Central memory CD4-positive, alpha-beta T cell (primary cell): ENCODE measurements around the gene SLC6A12.

ENCODE experiments used
- DNase-seq: peaks from one replicate; pipeline ENCODE4 v3.0.0; 2022

The SLC6A12 gene

DNA sequence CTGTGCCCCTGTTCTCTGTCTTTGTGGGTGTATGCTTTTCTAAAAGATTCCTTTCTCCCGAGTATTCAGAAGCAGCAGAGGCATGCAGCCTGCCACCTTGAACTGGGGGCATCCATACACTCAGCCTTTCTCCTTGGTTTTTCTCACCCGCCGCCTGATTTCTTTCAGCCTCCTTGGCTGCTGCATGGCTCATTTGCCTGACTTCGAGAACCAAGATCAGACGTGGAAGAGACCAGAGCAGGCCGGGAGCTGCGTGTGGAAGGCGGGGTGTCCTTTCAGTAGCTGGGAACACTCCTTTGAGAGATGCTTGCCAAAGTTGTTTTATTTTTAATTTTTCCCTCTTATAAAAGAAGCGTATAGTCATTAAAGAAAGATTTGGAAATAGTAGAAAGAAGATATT lies 53.1 kb downstream of the SLC6A12 start:
- DNase-seq = no peak

DNA sequence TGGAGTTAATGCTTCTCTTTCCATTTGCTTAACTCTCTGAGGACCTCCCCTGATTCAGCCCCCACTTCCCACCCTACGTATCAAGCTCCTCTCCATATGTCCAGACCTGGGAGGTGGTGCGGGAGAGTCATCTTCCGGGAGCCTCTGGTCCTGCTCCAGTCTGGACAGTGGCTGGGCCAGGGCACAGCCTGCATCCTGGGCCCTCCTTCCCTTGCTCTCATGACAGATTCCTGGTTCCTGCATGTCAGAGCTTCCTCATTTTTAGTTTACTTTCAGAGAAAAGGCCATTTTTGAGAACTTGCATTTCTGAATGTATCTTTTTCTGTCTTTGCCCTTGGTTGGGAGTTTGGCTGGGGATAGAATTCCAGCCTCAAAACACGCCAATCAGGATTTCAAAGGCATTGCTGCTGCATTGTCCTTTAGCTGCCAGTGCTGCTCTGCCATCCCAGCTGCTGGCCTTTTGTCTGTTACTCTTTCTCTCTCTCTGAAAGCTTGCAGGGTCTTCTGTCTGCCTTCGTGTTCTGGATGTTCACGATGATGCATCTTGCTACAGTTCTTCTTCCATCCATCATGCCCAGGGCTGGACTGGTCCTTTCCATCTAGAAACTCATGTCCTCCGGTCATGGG lies 54.7 kb downstream of the SLC6A12 start:
- no peak for DNase-seq

DNA sequence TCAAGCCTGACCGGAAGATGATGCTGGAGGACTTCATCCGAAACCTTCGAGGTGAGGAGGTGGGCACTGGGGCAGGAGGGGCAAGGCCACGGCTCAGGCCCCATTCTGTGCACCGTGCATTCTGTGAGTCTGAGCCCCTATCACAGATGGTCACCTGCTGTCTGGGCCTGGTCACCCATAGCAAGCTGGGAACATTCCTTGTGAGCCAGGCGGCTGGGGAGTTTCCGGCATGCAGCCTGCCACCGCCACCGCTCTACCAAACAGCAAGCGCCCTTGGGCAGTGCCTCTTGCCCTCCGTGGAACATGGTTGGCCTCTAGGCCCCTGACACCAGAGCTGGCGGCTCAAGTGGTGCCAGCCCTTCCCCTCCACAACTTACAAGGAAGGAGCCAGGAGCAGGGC lies 56.3 kb downstream of the SLC6A12 start:
- no peak for DNase-seq

DNA sequence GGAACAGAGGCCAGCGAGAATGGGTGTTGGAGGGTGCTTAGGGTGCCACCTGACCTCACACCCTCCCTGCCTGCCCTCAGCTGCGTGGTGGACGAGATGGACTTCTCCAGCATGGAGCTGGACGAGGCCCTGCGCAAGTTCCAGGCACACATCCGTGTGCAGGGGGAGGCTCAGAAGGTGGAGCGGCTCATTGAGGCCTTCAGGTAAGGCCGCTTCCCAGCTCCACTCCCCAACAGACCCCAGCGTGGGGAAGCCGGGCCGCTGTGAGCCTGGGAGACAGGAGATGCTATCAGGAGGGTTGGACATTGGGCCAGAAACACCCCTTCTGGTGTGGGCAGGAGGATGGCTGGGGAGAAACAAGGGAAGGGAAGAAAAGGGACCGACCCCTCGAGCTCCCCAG lies 57.0 kb downstream of the SLC6A12 start:
- no peak for DNase-seq

DNA sequence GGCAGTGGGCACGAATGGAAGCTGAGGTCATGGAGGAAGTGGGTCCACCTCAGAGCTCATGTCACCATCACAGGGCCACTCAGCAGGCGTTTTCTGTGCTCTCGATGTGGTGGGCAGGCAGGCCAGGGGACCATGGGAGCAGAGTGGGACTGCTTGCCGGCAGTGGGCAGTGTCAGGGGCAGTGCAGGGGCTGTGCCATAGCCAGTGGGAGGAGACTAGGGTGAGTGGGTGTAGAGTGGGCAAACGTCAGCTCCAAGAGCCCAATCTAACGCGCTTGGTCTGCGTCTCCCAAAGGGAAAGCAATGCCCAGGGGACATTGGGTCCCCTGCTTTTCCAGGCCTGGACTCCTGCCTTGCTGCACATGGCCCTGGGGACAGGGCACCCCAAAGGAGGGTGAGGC lies 58.3 kb downstream of the SLC6A12 start:
- DNase-seq = no peak

DNA sequence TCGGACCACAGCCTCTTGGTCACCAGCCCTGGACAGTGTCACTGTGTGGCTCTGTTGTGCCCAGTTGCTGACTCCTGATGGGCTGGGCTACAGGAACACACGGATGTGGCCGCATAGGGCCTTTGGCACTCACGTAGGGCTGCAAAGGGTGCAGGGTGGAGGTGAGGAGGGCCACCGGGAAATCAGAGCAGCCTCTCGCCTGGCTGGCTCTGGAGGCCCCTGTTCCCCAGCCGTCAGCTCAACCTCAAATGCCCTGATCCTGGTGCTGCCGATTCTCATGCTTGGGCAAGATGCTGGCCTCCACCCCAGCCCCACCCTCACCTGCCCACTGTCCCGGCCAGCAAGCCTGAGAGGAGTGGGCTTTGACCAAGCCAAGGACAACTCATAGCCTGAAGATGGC lies 59.0 kb downstream of the SLC6A12 start:
- no peak for DNase-seq

DNA sequence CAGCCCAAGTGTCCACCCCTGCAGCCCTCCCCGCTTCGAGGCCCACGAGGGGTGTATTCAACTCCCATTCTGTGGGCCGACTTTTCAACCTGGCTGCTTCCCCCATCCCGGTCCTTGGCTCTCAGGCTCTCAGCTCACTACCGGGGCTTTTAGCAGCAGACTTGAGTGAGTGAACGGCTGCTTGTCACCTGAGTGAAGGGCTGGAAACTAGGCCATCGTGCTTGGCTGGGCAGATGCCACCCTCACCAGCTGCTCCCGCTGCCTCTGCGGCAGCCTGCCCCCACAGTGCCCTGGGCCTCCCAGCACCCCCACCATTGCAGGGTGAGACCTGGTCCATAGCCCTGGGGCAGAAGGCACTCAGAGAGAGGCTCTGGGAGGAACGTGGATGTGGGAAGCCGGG lies 59.9 kb downstream of the SLC6A12 start:
- no peak for DNase-seq

DNA sequence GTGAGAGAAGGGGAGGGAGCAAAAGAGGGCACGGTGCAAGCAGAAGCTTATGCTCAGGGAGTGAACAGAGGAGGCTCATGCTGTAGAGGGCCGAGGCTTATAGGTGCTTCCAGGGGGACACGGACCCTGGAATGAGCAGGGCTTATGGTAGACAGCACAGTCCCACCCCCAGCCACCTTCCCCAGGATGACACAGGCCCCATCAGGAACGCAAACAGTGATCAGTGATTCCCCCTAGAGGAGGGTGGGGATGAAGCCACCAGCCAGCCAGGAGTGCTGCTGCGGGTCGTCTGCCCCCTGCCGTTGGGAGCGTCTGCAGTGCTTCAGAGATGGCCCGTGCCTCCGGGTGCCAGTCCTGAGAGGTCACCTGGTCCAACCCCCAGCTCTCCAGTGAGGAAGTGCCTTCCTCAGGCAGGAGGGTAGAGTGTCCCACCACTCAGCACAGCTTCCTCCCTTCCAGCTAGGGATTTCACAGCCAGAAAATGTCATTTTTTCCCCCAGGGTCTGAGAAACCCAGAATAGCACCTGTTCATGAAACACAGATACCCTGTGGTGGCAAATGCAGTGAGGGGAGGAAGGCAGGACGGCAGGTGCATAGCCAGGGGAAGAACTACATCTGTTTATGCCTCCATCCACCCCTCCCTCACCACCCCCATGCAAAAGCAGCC lies 60.7 kb downstream of the SLC6A12 start:
- no peak for DNase-seq

DNA sequence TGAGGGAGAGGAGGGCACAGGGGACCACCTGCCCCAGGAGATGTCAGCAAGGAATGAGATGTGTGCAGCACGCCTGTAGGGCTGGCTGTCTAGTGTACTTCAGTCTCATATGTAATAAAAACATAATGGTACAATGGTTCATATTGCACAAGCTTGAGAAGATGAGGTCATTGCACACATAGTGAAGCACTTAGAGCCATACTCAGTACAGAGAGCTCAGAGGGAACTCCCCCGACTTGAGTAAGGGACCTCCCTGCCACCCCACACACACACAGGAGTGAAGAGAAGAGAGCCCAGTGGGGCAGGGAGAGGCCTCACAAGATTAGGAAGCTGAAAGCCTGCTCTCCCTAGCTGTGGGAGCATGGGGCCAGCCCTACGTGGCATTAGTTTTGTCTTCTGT lies 61.5 kb downstream of the SLC6A12 start:
- no peak for DNase-seq

DNA sequence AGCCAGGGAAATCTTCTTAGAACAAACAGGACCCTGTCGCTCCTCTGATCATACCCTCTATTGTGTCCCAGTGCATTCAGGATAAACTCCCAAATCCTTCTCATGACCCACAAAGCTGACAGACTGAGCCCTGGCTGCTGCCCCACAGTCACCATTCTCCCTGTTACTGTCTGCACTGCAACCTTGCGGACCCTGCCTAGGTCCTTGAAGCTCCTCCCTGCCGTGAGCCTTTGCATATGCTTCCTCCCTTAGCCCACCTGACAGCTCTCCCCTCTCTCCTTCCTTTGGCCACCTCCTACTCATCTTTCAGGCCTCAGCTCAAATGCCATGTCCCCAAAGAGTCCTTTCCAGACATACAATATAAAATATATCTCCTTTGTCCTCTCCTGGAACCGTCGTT lies 62.4 kb downstream of the SLC6A12 start:
- DNase-seq = no peak

DNA sequence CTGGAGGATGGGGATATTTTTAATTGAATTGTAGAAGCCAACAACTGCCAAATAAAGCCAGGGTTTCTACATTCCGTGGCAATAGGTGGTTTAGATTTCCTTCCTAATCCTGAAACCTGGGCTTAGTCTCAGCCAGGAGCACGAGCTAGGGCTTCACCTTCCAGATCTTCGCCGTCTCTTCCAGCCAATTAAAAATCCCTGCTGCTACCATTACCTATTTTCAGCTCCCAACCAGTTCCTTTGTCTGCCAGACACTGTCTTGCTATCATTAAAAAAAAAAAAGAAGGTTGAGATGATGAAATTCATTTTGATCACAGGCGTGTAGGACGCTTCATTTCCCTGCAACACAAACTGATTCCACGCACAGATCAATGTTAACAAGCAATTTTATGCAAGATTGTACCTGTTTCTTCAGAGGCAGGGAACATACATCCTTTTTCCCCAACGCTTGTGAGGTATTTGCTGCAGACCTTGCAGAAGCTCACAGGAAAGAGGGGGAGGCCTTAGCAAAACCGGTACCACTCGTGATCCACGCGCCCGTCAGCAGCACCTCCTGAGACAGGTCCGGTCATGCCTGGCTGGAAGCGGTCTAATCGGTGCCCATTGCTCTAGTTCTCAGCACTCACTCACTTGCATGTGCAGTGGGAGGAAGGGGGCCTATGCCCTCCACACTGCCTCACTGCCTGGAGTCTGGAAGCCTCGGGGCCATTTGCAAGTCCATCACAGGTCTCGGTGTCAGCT lies 65.1 kb downstream of the SLC6A12 start:
- DNase-seq = no peak

DNA sequence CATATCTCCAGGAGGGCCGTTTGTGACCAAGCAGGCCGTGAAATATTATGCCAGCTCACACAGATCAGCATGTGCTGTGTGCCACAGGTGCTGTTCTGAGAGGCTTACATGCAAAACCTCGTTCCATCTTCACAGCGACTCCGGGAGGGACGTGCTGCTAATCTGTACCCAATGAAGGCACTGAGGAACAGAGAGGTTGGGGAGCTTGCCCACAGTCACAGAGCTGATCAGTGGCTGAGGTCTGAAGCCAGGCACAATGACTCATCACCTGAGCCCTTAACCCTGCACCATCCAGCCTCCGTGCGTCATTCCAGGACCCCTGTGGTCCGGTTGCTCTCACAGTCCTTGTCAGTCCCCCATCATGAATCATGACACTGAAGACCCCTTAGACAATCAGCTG lies 66.7 kb downstream of the SLC6A12 start:
- DNase-seq = no peak

DNA sequence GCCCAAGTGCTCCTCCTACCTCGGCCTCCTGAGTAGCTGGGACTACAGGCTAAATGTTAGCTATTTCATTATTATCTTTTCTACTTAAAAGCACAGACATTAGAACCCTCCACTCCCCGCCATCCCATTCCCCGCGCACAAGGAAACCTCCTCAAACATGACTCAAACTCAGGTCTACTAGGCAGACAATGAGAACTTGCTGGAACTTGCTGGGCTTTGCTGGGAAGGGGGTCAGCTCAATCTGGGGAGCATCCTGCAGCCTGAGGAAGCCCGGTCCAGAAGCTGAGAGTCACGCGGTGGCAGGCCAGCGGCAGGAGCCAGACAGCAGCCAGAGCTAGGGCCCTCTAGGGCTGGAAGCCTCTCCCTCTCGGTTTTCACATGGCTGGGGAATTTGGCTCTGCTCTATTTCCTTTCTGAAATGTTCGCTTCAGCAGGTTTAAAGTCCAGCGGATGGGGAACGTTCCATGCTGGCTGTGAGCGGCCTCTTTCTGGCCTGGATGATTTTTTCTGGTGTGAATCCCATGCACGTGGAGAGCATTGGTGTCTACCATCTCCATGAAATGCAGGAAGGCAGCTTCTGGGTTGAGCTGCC lies 68.5 kb downstream of the SLC6A12 start:
- no peak for DNase-seq

DNA sequence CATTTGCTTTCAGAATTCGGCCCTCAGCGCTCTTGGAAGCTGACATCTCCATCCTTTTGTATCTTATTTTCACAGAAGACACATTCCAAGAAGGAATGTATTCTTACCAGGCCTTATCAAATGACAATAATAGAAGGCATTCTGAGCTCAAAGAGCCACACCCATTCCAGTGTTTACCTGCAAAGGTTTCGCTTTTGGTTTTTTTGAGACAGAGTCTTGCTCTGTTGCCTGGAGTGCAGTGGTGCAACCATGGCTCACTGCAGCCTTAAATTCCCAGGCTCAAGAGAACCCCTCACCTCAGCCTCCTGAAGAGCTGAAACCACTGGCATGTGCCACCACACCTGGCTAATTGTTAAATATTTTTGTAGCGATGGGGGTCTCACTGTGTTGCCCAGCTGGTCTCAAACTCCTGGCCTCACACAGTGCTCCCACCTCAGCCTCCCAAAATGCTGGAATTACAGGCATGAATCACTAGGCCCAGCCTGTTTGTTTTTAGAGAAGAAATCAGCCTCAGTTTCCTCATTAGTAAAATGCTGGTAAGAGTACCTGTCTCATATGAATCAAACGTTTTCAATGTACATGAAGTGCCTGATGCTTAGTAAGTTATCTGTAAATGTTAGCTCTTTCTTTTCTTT lies 69.2 kb downstream of the SLC6A12 start:
- DNase-seq = no peak

DNA sequence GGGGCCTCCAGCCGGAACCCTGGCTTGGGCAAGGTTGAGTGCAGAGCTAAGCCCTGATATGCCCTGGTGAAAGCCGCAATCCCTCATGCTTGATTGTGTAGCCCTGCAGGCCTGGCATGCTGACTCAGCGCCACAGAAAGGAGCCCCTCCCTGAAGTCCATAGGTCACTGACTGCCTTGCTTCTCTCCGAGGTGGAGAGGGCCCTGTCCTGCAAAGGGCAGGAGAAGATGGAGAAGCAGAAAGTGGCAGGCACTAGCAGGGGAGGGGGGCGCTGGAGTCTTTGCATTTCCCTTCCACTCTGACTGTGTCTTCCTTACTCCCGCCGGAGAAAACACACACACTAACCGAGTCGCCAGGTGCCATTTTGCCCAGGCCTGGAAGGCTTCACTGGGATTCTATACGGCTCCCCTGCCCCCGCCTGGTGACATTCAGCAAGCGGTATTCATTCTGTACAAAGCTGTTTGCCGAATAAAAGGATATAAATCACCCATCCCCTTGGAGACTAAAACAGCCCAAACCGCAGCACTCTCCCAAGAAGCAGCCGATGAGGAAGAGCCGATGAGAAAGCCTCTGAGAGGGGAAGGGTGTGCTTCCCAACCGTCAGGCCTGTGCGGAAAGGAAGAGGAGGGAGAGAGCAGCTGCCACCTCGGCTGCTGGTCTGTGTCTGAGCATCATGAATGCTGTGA lies 69.8 kb downstream of the SLC6A12 start:
- DNase-seq = no peak

DNA sequence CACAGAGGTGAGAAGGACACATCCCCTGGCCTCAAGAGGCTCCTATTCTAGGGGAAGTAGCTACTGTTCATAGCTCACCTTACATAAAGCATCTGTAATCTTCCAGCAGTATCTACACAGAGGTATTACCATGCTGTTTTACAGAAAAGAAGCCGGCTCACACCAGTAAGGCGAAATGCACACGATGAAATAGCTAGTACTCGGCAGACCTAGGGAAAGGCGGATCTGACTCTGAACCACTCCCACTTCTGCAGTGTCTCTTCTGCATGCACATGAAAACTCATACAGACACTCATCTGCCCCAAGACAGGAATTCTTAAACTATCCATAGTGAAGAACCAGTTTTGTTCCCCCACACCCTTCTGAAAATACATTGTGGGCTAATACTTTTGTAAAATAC lies 73.8 kb downstream of the SLC6A12 start:
- DNase-seq = no peak
